IMR-90 (cell line): ENCODE data around the gene CALU. TPM values are rescaled to one million over a fixed set of nuclear protein-coding genes. Genes with fewer than 3 reads are reported as not detected.

ENCODE experiments used
- ATAC-seq: fragments of 200-7000 bp; cut with Tn5 transposase; 2 replicates; pipeline ENCODE4 v1.9.1; 2020; ENCODE audit warnings: low read depth, mild to moderate bottlenecking, moderate library complexity
- BruUV-seq: library from RNA; stranded (reverse); fragments of 400-500 nt; replicated peaks from 2 replicates; lab custom pipeline; 2021; lab: Mats Ljungman, UMichigan
- CTCF ChIA-PET: fragments of 300-600 bp; formaldehyde crosslinking; extraction: SDS; loops from one replicate; lab custom pipeline; 2021; ENCODE audit warnings: antibody characterized with exemption; lab: Yijun Ruan, JAX
- POLR2A ChIA-PET: fragments of 300-600 bp; sonication (Branson Sonifier 250); formaldehyde crosslinking; loops from one replicate; lab custom pipeline; 2022; ENCODE audit warnings: antibody characterized with exemption; ENCODE audit not compliant: unreplicated experiment; lab: Charles Lee
- DNase-seq: peaks from one replicate; pipeline ENCODE4 v3.0.0; 2013
- H2AFZ ChIP-seq: replicated peaks from 2 replicates; pipeline ENCODE3; 2013; ENCODE audit warnings: low read length, mild to moderate bottlenecking; ENCODE audit not compliant: poor library complexity
- H2AK5ac ChIP-seq: 2 replicates; pipeline ENCODE4 v1.6.1; 2013; ENCODE audit warnings: low read depth, low read length, inconsistent platforms
- H2AK9ac ChIP-seq: replicated peaks from 2 replicates; pipeline ENCODE3; 2013; ENCODE audit warnings: mild to moderate bottlenecking, low read depth, low read length, moderate library complexity; ENCODE audit not compliant: poor library complexity
- H2BK120ac ChIP-seq: 2 replicates; pipeline ENCODE4 v1.6.1; 2013; ENCODE audit warnings: low read depth, low read length, inconsistent platforms
- H2BK15ac ChIP-seq: 3 replicates; pipeline ENCODE4 v1.6.1; 2013; ENCODE audit warnings: low read depth, low read length, inconsistent platforms
- H2BK20ac ChIP-seq: 2 replicates; pipeline ENCODE4 v1.6.1; 2013; ENCODE audit warnings: low read depth, mild to moderate bottlenecking, inconsistent platforms, low read length, moderate library complexity
- H2BK5ac ChIP-seq: 2 replicates; pipeline ENCODE4 v1.6.1; 2013; ENCODE audit warnings: mild to moderate bottlenecking, low read depth, low read length, inconsistent platforms; ENCODE audit not compliant: poor library complexity, severe bottlenecking
- H3K14ac ChIP-seq: replicated peaks from 2 replicates; pipeline ENCODE4 v1.6.1; 2013; ENCODE audit warnings: low read depth, low read length, inconsistent platforms
- H3K18ac ChIP-seq: 2 replicates; pipeline ENCODE4 v1.6.1; 2013; ENCODE audit warnings: low read depth, low read length, control low read depth
- H3K23ac ChIP-seq: 2 replicates; pipeline ENCODE4 v1.6.1; 2013; ENCODE audit warnings: low read depth, low read length, inconsistent platforms
- H3K27ac ChIP-seq: 2 replicates; pipeline ENCODE4 v1.5.1; 2013; ENCODE audit warnings: mild to moderate bottlenecking, control low read depth, low read length; ENCODE audit not compliant: insufficient read depth
- H3K27me3 ChIP-seq: 2 replicates; pipeline ENCODE4 v1.6.1; 2013; ENCODE audit warnings: low read length; ENCODE audit not compliant: control insufficient read depth, insufficient read depth
- H3K36me3 ChIP-seq: 2 replicates; pipeline ENCODE4 v1.6.1; 2013; ENCODE audit warnings: low read length, mixed read lengths; ENCODE audit not compliant: control insufficient read depth, insufficient read depth
- H3K4ac ChIP-seq: 2 replicates; pipeline ENCODE4 v1.6.1; 2013; ENCODE audit warnings: low read depth, low read length, inconsistent platforms
- H3K4me1 ChIP-seq: 2 replicates; pipeline ENCODE4 v1.6.1; 2013; ENCODE audit warnings: low read length, mixed read lengths; ENCODE audit not compliant: control insufficient read depth, insufficient read depth
- H3K4me2 ChIP-seq: 2 replicates; pipeline ENCODE4 v1.6.1; 2013; ENCODE audit warnings: low read depth, mild to moderate bottlenecking, control low read depth, low read length, moderate library complexity
- H3K4me3 ChIP-seq: 2 replicates; pipeline ENCODE4 v1.5.1; 2013; ENCODE audit warnings: low read depth, mild to moderate bottlenecking, control low read depth, low read length, moderate library complexity; ENCODE audit not compliant: insufficient read depth
- H3K56ac ChIP-seq: 2 replicates; pipeline ENCODE4 v1.6.1; 2013; ENCODE audit warnings: low read length, inconsistent platforms; ENCODE audit not compliant: insufficient read depth; ENCODE audit errors: extremely low read depth
- H3K79me1 ChIP-seq, 2 experiments: 2 replicates each; pipeline ENCODE4 v1.6.1; 2013; ENCODE audit warnings: low read length in 2 of 2, inconsistent platforms in 1 of 2, low read depth in 1 of 2
- H3K9ac ChIP-seq: 2 replicates; pipeline ENCODE4 v1.6.1; 2013; ENCODE audit warnings: low read depth, low read length, control low read depth
- H3K9me1 ChIP-seq: 2 replicates; pipeline ENCODE4 v1.6.1; 2013; ENCODE audit warnings: low read length, inconsistent platforms; ENCODE audit not compliant: insufficient read depth
- H3K9me3 ChIP-seq: 2 replicates; pipeline ENCODE4 v1.6.1; 2013; ENCODE audit warnings: low read length; ENCODE audit not compliant: control insufficient read depth, insufficient read depth
- H4K20me1 ChIP-seq: 2 replicates; pipeline ENCODE4 v1.6.1; 2013; ENCODE audit warnings: low read length, inconsistent platforms; ENCODE audit not compliant: insufficient read depth
- H4K5ac ChIP-seq: 2 replicates; pipeline ENCODE4 v1.6.1; 2013; ENCODE audit warnings: mild to moderate bottlenecking, low read depth, low read length, control low read depth
- H4K8ac ChIP-seq, 2 experiments: 2 replicates each; pipeline ENCODE4 v1.6.1; 2013; ENCODE audit warnings: low read depth in 2 of 2, low read length in 2 of 2, control low read depth in 1 of 2, inconsistent platforms in 1 of 2
- H4K91ac ChIP-seq: 2 replicates; pipeline ENCODE4 v1.6.1; 2013; ENCODE audit warnings: low read depth, low read length, inconsistent platforms; ENCODE audit not compliant: insufficient read depth
- FOS ChIP-seq: fragments of 150-350 bp; IDR thresholded peaks from 2 replicates; pipeline ENCODE4 v1.6.1; 2016; ENCODE audit warnings: low read depth, low read length
- POLR2A ChIP-seq: IDR thresholded peaks from 2 replicates; pipeline ENCODE4 v1.6.1; 2012; ENCODE audit warnings: mild to moderate bottlenecking, low read depth, low read length
- WGBS, 2 experiments: methylation state at CpG; one replicate each; pipeline versions ENCODE4 v1.1.5 to v1.1.7; 2013; ENCODE audit warnings: missing lambda C conversion rate in 2 of 2; ENCODE audit not compliant: insufficient read length in 1 of 2; ENCODE audit errors: extremely low coverage in 2 of 2; 5-methylcytosine and 5-hydroxymethylcytosine counted together
- dilution Hi-C: fragments of 300-500 bp; cut with HindIII; formaldehyde crosslinking; loops from one replicate; pipeline ENCODE4 v1.14.3; 2018; ENCODE audit warnings: low sequenced_read_pairs; ENCODE audit not compliant: unreplicated experiment
- in situ Hi-C: fragments of 300-500 bp; cut with MboI; formaldehyde crosslinking; loops from 3 replicates; pipeline ENCODE4 v1.14.3; 2019; ENCODE audit warnings: low sequenced_read_pairs, inconsistent platforms, mixed read lengths
- intact Hi-C: fragments of 100-400 bp; cut with micrococcal nuclease; formaldehyde crosslinking; loops from 2 replicates; pipeline ENCODE4 v1.10.0; 2022
- polyA plus RNA-seq, 3 experiments: library from polyadenylated mRNA; depleted of rRNA; stranded (reverse); fragments of >200 nt; gene quantifications; 2 replicates each; pipeline ENCODE4 v1.2.3, GENCODE V29; 2012; ENCODE audit warnings: low replicate concordance in 1 of 3
- total RNA-seq: library from RNA; depleted of rRNA; stranded (reverse); fragments of >200 nt; gene quantifications from 2 replicates; pipeline ENCODE4 v1.2.3, GENCODE V29; 2012

CALU gene
- total and polyA plus RNA-seq, 2 of the 4 experiments (the other 2 are of a cell fraction): 421 to 525 TPM

- Histone ChIP-seq H4K8ac (no peak overlapping the region), H3K18ac (no peak overlapping the region), H4K5ac (no peak overlapping the region), H3K4me2 (no peak overlapping the region), H3K36me3 (no peaks in the 10 kb centered on the region), H4K91ac (no peak overlapping the region), H3K9me3 (no peaks in the 10 kb centered on the region), H3K9me1 (0 out of 2 replicates have a peak, but pooled peaks cover 4% of the 10 kb centered on the region), H2AK9ac (no peak overlapping the region), H3K4me3 (no peak overlapping the region), H4K20me1 (no peaks in the 10 kb centered on the region), H3K9ac (no peak overlapping the region), H3K79me1 (no peaks in the 10 kb centered on the region), H3K23ac (no peak overlapping the region), H3K27ac (no peak overlapping the region), H2AK5ac (no peak overlapping the region), H3K4me1 (peaks cover 3% of the 10 kb centered on the region; the same call in 1 of the 2 replicates), H3K4ac (no peak overlapping the region; the same call in 1 of the 2 replicates), H3K27me3 (no peaks in the 10 kb centered on the region), H3K56ac (no peak overlapping the region), H2BK5ac (no peak overlapping the region), H2AFZ (no peak overlapping the region), H2BK120ac (no peak overlapping the region), H3K14ac (peak overlapping the region; percentile 58; the same call in 1 of the 2 replicates), H2BK15ac (no peak overlapping the region), H2BK20ac (no peak overlapping the region)
- peak; percentile 18; the same call in 1 of the 2 replicates for TF ChIP-seq FOS
- TF ChIP-seq POLR2A: no peak
- ChIA-PET CTCF (no interaction called here), POLR2A (no interaction called here)
- DNase-seq (peak; percentile 25), ATAC-seq (peak; percentile 29)
- dilution Hi-C loops (no loop called here), intact Hi-C loops (no loop called here), in situ Hi-C loops (no loop called here)
- BruUV-seq: no TSS peak
- WGBS, 2 experiments: no CpG with 5 or more reads among the region's 3 CpGs
Observed at GRCh38 chr7:128705891-128706333, 33.2 kb upstream of the CALU start.
